Esophagus muscularis mucosa (tissue), 4 donors: Measurements from ENCODE around the gene BMPR1A. TPM values are rescaled to one million over a fixed set of nuclear protein-coding genes. Genes with fewer than 3 reads are reported as not detected.

Experiments used
- DNase-seq: peaks from one replicate; pipeline ENCODE4 v3.0.0-alpha.2; 2017; ENCODE audit errors: extremely low spot score
- H3K27ac ChIP-seq, 4 donors: fragments of 200-600 bp; sonication (generic); replicated peaks in 1 of 4; 1 replicate in 3 of 4; 2 replicates in 1 of 4; pipeline ENCODE4 v1.5.1; 2016 to 2019; ENCODE audit warnings: mild to moderate bottlenecking in 1 of 4
- H3K27me3 ChIP-seq, 4 donors: fragments of 200-600 bp; sonication (generic); one replicate each; pipeline versions ENCODE4 v1.5.1 to v1.6.0; 2016 to 2019
- H3K36me3 ChIP-seq, 4 donors: fragments of 200-600 bp; sonication (generic); one replicate each; pipeline ENCODE4 v1.5.1; 2016 to 2019
- H3K4me1 ChIP-seq, 4 donors: fragments of 200-600 bp; sonication (generic); one replicate each; pipeline ENCODE4 v1.5.1; 2016 to 2019
- H3K4me3 ChIP-seq, 4 donors: fragments of 200-600 bp; sonication (generic); 1 replicate in 2 of 4; 2 replicates in 2 of 4; pipeline ENCODE4 v1.5.1; 2016 to 2019; ENCODE audit warnings: mild to moderate bottlenecking in 4 of 4, moderate library complexity in 1 of 4
- H3K9me3 ChIP-seq, 4 donors: fragments of 200-600 bp; sonication (generic); 1 replicate in 3 of 4; 2 replicates in 1 of 4; pipeline ENCODE4 v1.5.1; 2016 to 2019
- EP300 ChIP-seq: sonication (generic); formaldehyde crosslinking; IDR thresholded peaks from one replicate; pipeline ENCODE4 v1.6.1; 2017; ENCODE audit warnings: antibody characterized with exemption
- POLR2A ChIP-seq: fragments of 450-650 bp; IDR thresholded peaks from one replicate; pipeline ENCODE4 v1.6.1; 2017; ENCODE audit warnings: antibody characterized with exemption, moderate library complexity, mild to moderate bottlenecking, low read depth
- POLR2AphosphoS5 ChIP-seq, 2 donors: sonication (generic); formaldehyde crosslinking; IDR thresholded peaks; one replicate each; pipeline ENCODE4 v1.6.1; 2017; ENCODE audit warnings: antibody characterized with exemption in 2 of 2
- WGBS: methylation state at CpG from one replicate; pipeline ENCODE4 v1.1.5; 2018; 5-methylcytosine and 5-hydroxymethylcytosine counted together
- intact Hi-C: fragments of 100-400 bp; cut with DNase I; formaldehyde crosslinking; loops from one replicate; pipeline ENCODE4 v1.15.1; 2023
- total RNA-seq, 4 donors: library from RNA; depleted of rRNA; stranded (reverse); fragments of >200 nt; gene quantifications; one replicate each; pipeline versions ENCODE4 v1.1.0 to v1.2.1, GENCODE V29; 2016
- TF ChIP-seq, protein P1 (sequence below), 3 experiments: fragments of 200-600 bp in 2 of 3; fragments of 450-650 bp in 1 of 3; sonication (generic) in 2 of 3; IDR thresholded peaks; one replicate each; pipeline ENCODE4 v1.5.1; 2017 to 2019; ENCODE audit warnings: antibody characterized with exemption in 3 of 3, mild to moderate bottlenecking in 2 of 3, moderate library complexity in 1 of 3

BMPR1A gene
- total RNA-seq, 4 donors from 2014 or later = 66.1 to 110 (median 90.5) TPM

DNA sequence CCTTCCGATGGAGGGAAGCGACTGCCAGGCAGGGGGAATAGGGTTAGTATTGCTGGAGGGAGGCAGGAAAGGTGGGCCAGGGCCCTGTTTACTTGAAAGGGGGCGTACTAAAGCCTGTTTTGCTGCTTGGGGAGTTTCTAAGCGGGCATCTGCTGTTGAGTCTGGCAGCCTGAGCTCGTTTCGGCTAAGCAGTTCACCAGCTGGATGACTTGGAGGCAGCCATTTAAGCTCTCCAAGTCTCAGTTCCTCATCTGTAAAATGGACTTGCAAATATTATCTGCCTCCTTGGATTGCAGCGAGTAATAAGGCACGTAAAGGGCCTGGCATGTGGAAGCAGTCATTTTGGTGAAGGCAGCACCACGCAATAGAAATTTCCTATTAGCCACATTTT, 44.1 kb upstream of the BMPR1A start:
- Histone ChIP-seq H3K36me3 (peaks cover 0 to 45% (median 28%) of the 10 kb centered on the region in 4 donors), H3K9me3 (no peaks in the 10 kb centered on the region), H3K4me1 (peaks cover 17 to 45% (median 32%) of the 10 kb centered on the region in 4 donors), H3K27ac (peak overlapping the region; percentile 94 to 99 (median 98)), H3K4me3 (peak overlapping the region; percentile 76 to 87 (median 86)), H3K27me3 (no peaks in the 10 kb centered on the region)
- no peak for DNase-seq
- TF ChIP-seq POLR2A (no peak), EP300 (no peak), POLR2AphosphoS5 (IDR thresholded peaks at IDR 0.05) (no peak)
- TF ChIP-seq, protein P1, sequence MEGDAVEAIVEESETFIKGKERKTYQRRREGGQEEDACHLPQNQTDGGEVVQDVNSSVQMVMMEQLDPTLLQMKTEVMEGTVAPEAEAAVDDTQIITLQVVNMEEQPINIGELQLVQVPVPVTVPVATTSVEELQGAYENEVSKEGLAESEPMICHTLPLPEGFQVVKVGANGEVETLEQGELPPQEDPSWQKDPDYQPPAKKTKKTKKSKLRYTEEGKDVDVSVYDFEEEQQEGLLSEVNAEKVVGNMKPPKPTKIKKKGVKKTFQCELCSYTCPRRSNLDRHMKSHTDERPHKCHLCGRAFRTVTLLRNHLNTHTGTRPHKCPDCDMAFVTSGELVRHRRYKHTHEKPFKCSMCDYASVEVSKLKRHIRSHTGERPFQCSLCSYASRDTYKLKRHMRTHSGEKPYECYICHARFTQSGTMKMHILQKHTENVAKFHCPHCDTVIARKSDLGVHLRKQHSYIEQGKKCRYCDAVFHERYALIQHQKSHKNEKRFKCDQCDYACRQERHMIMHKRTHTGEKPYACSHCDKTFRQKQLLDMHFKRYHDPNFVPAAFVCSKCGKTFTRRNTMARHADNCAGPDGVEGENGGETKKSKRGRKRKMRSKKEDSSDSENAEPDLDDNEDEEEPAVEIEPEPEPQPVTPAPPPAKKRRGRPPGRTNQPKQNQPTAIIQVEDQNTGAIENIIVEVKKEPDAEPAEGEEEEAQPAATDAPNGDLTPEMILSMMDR (IDR thresholded peaks at IDR 0.05) = no peak
- 55% methylated on average over 7 of the region's 9 CpGs for WGBS
- intact Hi-C loops = no loop called here

GRCh38 chr10:86715156-86715795, 41.1 kb upstream of the BMPR1A start:
- Histone ChIP-seq H3K27ac (peak overlapping the region in 3 of 4 donors; percentile 53 to 60 (median 53)), H3K9me3 (no peaks in the 10 kb centered on the region), H3K27me3 (no peaks in the 10 kb centered on the region), H3K4me1 (peaks cover 15 to 38% (median 21%) of the 10 kb centered on the region in 4 donors), H3K4me3 (no peak overlapping the region), H3K36me3 (peaks cover 0 to 46% (median 24%) of the 10 kb centered on the region in 4 donors)
- WGBS = 64% methylated on average over 6 of the region's 6 CpGs
- TF ChIP-seq, protein P1 (IDR thresholded peaks at IDR 0.05) = no peak
- TF ChIP-seq POLR2A = no peak
- peak in 1 of 2 donors; percentile 10 for TF ChIP-seq POLR2AphosphoS5 (IDR thresholded peaks at IDR 0.05)
- no peak for TF ChIP-seq EP300
- intact Hi-C loops = no loop called here
- no peak for DNase-seq

DNA sequence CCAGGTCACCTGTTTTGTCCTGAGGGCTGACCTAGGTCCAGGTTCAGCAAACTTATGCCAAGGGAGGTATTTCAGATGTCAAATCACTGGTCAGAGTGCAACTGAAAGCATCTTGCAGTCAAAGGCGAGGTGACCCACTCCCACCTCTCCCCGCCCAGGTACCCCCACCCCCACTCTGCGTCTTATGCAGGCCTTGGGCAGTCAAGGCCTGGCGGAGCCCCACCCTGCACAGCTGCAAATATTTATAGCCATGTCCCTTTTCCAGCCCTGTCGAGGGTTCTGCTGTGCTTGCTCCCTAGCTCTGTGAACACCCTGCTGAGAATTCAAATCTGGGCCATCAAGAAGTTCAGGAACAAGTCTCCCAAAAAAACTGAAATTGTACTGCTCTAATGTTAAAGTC, 40.6 kb upstream of the BMPR1A start:
- Histone ChIP-seq H3K4me3 (no peak overlapping the region), H3K27me3 (no peaks in the 10 kb centered on the region), H3K27ac (peak overlapping the region; percentile 1 to 60 (median 53)), H3K9me3 (no peaks in the 10 kb centered on the region), H3K36me3 (peaks cover 0 to 51% (median 24%) of the 10 kb centered on the region in 4 donors), H3K4me1 (peaks cover 10 to 32% (median 15%) of the 10 kb centered on the region in 4 donors)
- no peak for TF ChIP-seq EP300
- TF ChIP-seq POLR2AphosphoS5 (IDR thresholded peaks at IDR 0.05) = no peak
- TF ChIP-seq, protein P1 (IDR thresholded peaks at IDR 0.05) = no peak
- TF ChIP-seq POLR2A = no peak
- intact Hi-C loops = no loop called here
- DNase-seq = no peak
- 85% methylated on average over 4 of the region's 5 CpGs for WGBS

GRCh38 chr10:86716466-86716865, 40.0 kb upstream of the BMPR1A start:
- Histone ChIP-seq H3K36me3 (peaks cover 0 to 57% (median 25%) of the 10 kb centered on the region in 4 donors), H3K4me3 (no peak overlapping the region), H3K4me1 (peaks cover 11 to 27% (median 14%) of the 10 kb centered on the region in 4 donors), H3K27me3 (no peaks in the 10 kb centered on the region), H3K9me3 (no peaks in the 10 kb centered on the region), H3K27ac (peak overlapping the region; percentile 37 to 60 (median 46))
- whole genome bisulfite sequencing = 73% methylated on average over 2 of the region's 13 CpGs
- no peak for DNase-seq
- TF ChIP-seq POLR2A = no peak
- intact Hi-C loops = no loop called here

DNA sequence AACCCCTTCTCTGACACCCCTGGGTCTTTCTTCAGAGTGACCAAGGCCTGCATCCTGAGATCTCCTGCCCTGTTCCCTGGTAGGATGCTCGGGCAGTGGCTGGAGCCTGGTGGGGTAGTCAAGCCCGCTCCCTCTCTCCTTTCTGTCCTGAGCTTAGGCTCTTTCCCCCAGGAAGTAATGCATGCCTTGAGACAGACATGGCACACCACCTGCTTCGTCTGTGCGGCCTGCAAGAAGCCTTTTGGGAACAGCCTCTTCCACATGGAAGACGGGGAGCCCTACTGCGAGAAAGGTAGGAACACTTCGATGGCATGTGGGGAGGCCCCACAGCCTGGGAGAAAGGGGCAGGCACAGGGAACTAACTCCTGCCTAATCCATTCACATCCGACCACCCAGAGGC, 37.9 kb upstream of the BMPR1A start:
- Histone ChIP-seq H3K27me3 (no peaks in the 10 kb centered on the region), H3K36me3 (peaks cover 0 to 63% (median 26%) of the 10 kb centered on the region in 4 donors), H3K4me3 (no peak overlapping the region), H3K27ac (peak overlapping the region in 2 of 4 donors; percentile 21 to 47), H3K4me1 (peaks cover 0 to 15% (median 4%) of the 10 kb centered on the region in 4 donors), H3K9me3 (no peaks in the 10 kb centered on the region)
- TF ChIP-seq, protein P1 (IDR thresholded peaks at IDR 0.05) = no peak
- TF ChIP-seq POLR2AphosphoS5 (IDR thresholded peaks at IDR 0.05) = no peak
- intact Hi-C loops = no loop called here
- DNase-seq = no peak
- 90% methylated on average over 8 of the region's 8 CpGs for WGBS
